OCI-LY7 (cell line): ENCODE measurements around the gene SLC9C2.

Source experiments
- EZH2phosphoT487 ChIP-seq: fragments of 200-600 bp; sonication (generic); IDR thresholded peaks from 2 replicates; pipeline ENCODE4 v1.6.1; 2018; ENCODE audit warnings: low read depth, borderline replicate concordance, mild to moderate bottlenecking, mixed run types, antibody characterized with exemption, low read length, moderate library complexity, mixed read lengths
- TF ChIP-seq, protein P1 (sequence below): fragments of 200-600 bp; sonication (generic); conservative IDR thresholded peaks from 2 replicates; pipeline ENCODE4 v1.5.1; 2014; ENCODE audit warnings: mild to moderate bottlenecking, antibody characterized with exemption, low read length, moderate library complexity, mixed read lengths

GRCh38 chr1:173527151-173527826 is 75.6 kb downstream of the SLC9C2 start:
- TF ChIP-seq, protein P1, sequence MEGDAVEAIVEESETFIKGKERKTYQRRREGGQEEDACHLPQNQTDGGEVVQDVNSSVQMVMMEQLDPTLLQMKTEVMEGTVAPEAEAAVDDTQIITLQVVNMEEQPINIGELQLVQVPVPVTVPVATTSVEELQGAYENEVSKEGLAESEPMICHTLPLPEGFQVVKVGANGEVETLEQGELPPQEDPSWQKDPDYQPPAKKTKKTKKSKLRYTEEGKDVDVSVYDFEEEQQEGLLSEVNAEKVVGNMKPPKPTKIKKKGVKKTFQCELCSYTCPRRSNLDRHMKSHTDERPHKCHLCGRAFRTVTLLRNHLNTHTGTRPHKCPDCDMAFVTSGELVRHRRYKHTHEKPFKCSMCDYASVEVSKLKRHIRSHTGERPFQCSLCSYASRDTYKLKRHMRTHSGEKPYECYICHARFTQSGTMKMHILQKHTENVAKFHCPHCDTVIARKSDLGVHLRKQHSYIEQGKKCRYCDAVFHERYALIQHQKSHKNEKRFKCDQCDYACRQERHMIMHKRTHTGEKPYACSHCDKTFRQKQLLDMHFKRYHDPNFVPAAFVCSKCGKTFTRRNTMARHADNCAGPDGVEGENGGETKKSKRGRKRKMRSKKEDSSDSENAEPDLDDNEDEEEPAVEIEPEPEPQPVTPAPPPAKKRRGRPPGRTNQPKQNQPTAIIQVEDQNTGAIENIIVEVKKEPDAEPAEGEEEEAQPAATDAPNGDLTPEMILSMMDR = no peak
- TF ChIP-seq EZH2phosphoT487 = no peak
